Fibroblast of the aortic adventitia (primary cell): Measurements from ENCODE around the gene EPG5. TPM values are rescaled to one million over a fixed set of nuclear protein-coding genes. Genes with fewer than 3 reads are reported as not detected.

Experiments
- DNase-seq: peaks from one replicate; pipeline ENCODE4 v3.0.0-alpha.2; 2010; ENCODE audit warnings: low read depth
- H3K4me3 ChIP-seq: 2 replicates; pipeline ENCODE4 v1.5.1; 2011; ENCODE audit warnings: low read depth, mild to moderate bottlenecking, control low read depth, low read length, moderate library complexity
- CTCF ChIP-seq: IDR thresholded peaks from 2 replicates; pipeline ENCODE4 v1.5.1; 2011; ENCODE audit warnings: mild to moderate bottlenecking, low read length, control low read depth, inconsistent platforms; ENCODE audit not compliant: insufficient read depth
- total RNA-seq: library from RNA; depleted of rRNA; stranded (reverse); fragments of >200 nt; gene quantifications from 2 replicates; pipeline ENCODE4 v1.2.3, GENCODE V29; 2012; ENCODE audit warnings: low replicate concordance

EPG5 gene, protein sequence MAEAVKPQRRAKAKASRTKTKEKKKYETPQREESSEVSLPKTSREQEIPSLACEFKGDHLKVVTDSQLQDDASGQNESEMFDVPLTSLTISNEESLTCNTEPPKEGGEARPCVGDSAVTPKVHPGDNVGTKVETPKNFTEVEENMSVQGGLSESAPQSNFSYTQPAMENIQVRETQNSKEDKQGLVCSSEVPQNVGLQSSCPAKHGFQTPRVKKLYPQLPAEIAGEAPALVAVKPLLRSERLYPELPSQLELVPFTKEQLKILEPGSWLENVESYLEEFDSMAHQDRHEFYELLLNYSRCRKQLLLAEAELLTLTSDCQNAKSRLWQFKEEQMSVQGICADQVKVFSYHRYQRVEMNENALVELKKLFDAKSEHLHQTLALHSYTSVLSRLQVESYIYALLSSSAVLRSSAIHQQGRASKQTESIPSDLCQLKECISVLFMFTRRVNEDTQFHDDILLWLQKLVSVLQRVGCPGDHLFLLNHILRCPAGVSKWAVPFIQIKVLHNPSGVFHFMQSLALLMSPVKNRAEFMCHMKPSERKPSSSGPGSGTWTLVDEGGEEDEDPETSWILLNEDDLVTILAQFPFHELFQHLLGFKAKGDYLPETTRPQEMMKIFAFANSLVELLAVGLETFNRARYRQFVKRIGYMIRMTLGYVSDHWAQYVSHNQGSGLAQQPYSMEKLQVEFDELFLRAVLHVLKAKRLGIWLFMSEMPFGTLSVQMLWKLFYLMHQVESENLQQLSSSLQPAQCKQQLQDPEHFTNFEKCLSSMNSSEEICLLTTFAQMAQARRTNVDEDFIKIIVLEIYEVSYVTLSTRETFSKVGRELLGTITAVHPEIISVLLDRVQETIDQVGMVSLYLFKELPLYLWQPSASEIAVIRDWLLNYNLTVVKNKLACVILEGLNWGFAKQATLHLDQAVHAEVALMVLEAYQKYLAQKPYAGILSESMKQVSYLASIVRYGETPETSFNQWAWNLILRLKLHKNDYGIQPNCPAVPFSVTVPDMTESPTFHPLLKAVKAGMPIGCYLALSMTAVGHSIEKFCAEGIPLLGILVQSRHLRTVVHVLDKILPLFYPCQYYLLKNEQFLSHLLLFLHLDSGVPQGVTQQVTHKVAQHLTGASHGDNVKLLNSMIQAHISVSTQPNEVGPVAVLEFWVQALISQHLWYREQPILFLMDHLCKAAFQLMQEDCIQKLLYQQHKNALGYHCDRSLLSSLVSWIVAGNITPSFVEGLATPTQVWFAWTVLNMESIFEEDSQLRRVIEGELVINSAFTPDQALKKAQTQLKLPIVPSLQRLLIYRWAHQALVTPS (N-terminal part only)
- total RNA-seq = 14.6 and 66.3 TPM in 2 replicates

GRCh38 chr18:45967007-45967706 lies at the start of gene EPG5:
EPG5 (minus strand) TSS chr18:45967329; CDS start chr18:45967239, 90 bp downstream.
- H3K4me3 ChIP-seq = peak within 1 kb of the TSS; percentile 97
- DNase-seq = peak; percentile 93
- TF ChIP-seq CTCF = no peak

DNA sequence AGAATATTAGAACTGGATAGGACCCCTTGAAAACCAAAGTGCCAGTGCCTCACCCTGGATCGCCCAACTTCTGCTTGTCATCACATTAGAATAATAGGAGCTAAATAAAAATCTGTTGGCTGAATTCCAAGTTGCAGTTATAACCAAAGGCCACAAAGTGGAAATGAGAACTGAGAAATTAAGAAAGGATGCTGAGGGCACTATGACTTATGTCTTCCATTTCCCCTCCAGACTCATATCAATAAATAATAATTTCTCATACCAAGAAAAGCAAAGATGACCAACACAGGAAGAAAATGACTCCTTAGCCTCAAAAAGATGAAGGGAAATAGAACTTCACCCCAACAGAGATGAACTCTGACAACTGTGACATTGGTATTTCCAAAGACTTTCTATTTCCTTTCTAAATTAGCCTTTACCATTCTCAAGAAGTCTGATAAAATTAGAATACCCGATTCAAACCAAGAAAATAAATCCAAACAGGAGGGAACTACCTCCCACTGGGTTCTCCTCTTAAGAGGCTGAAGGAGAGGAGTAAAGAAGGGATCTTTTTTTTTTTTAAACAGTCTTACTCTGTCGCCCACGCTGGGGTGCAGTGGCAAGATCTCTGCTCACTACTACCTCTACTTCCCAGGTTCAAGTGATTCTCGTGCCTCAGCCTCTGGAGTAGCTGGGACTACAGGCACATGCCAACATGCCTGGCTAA lies 46.5 kb upstream of the EPG5 start:
- DNase-seq = peak; percentile 21
- no peak overlapping the region for H3K4me3 ChIP-seq
- TF ChIP-seq CTCF = no peak

DNA sequence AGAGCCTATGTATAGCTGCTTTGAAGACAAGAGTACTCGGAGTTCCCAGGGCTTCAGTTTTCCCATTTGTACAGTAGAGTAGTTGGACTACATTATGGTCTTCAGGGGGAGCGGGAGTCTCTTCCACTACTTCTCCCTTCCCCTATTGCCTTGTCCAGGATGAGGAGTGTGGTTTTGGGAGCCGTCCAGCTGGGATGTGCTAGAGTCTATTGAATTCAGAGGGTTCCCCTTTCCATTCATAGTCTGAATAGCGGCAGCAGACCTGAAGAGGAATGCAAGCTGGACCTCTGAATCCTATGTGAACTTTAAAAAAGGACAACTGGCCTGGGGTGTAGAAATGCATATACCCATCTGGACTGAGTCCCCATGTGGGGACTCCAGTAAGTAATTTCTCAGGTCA lies 43.5 kb upstream of the EPG5 start:
- DNase-seq = no peak
- H3K4me3 ChIP-seq = no peak overlapping the region
- no peak for TF ChIP-seq CTCF

- TF ChIP-seq CTCF = no peak
- H3K4me3 ChIP-seq = no peak overlapping the region
- no peak for DNase-seq
Observed at GRCh38 chr18:46010050-46010449, 42.9 kb upstream of the EPG5 start.

DNA sequence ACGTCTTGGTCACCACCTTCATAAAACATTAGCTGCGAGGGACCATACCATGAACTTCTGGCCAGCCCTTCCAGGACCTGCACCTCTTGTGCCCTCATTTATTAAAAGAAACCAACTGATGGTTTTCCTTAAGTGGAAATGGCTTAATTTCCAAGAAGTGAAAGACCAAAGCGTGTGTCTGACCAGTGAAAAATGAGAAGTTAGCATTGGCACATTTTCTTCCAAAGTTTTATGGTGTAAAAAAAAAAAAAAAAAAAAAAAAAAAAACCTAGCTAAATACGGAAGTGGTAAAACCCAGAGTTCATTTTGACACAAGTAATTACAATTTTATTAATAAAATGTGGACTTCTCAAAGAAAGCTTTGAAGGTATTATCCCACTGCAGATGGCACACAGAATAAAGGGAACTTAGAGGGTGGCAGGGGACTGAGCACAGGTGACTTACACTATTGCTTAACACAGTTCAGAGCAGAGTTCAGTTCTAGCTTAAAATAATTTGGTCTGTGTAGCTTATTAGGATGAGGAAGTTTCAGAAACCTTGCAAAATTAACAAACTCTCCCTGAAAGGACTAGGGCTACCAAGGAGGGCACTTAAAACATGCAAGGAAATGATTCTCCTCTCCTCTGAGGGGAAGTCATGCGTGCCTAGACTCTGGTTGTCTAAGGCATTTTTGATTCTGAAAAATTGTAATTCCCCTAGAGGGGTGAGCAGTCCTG lies 42.2 kb upstream of the EPG5 start:
- no peak overlapping the region for H3K4me3 ChIP-seq
- DNase-seq = no peak

More for the DNA sequence above, 42.2 kb upstream of the EPG5 start:
- no peak for TF ChIP-seq CTCF
